Activated naive CD8-positive, alpha-beta T cell treated with anti-CD3 and anti-CD28 coated beads, Interleukin-2, amount 50 U/mL, for 24 hours (primary cell): ENCODE measurements around the gene XPNPEP2.

ENCODE experiments used
- ATAC-seq: fragments of 150-1000 bp; cut with Tn5 transposase; one replicate; pipeline ENCODE4 v1.10.0; 2021
- DNase-seq: peaks from one replicate; pipeline ENCODE4 v3.0.0; 2021
- H3K27ac Mint-ChIP-seq: one replicate; pipeline ENCODE4 v1.8.0; 2021; ENCODE audit warnings: mild to moderate bottlenecking, mixed read lengths
- H3K27me3 Mint-ChIP-seq: one replicate; pipeline ENCODE4 v1.8.0; 2021; ENCODE audit warnings: mixed read lengths
- H3K36me3 Mint-ChIP-seq: one replicate; pipeline ENCODE4 v1.8.0; 2021; ENCODE audit warnings: low read depth, mixed read lengths
- H3K4me1 Mint-ChIP-seq: one replicate; pipeline ENCODE4 v1.8.0; 2021; ENCODE audit warnings: mixed read lengths
- H3K4me3 Mint-ChIP-seq: one replicate; pipeline ENCODE4 v1.8.0; 2021; ENCODE audit warnings: mild to moderate bottlenecking, moderate library complexity, mixed read lengths
- H3K9me3 Mint-ChIP-seq: one replicate; pipeline ENCODE4 v1.8.0; 2021; ENCODE audit warnings: mixed read lengths

The XPNPEP2 gene

GRCh38 chrX:129802863-129803262 is 64.1 kb downstream of the XPNPEP2 start:
- Mint-ChIP-seq H3K9me3 (no peaks in the 10 kb centered on the region), H3K27me3 (no peaks in the 10 kb centered on the region), H3K36me3 (peaks cover 15% of the 10 kb centered on the region), H3K4me1 (peaks cover 29% of the 10 kb centered on the region), H3K4me3 (no peak overlapping the region), H3K27ac (no peak overlapping the region)
- no peak for ATAC-seq
- no peak for DNase-seq

GRCh38 chrX:129804806-129805205 is 66.0 kb downstream of the XPNPEP2 start:
- H3K4me1 Mint-ChIP-seq: peaks cover 26% of the 10 kb centered on the region
- DNase-seq: no peak
- H3K27me3 Mint-ChIP-seq: no peaks in the 10 kb centered on the region
- H3K36me3 Mint-ChIP-seq: peaks cover 15% of the 10 kb centered on the region
- no peak overlapping the region for H3K27ac Mint-ChIP-seq
- ATAC-seq: no peak
- no peaks in the 10 kb centered on the region for H3K9me3 Mint-ChIP-seq
- no peak overlapping the region for H3K4me3 Mint-ChIP-seq

GRCh38 chrX:129808158-129808828 is 69.5 kb downstream of the XPNPEP2 start:
- Mint-ChIP-seq H3K27me3 (no peaks in the 10 kb centered on the region), H3K27ac (peak overlapping the region; percentile 59), H3K36me3 (peaks cover 28% of the 10 kb centered on the region), H3K4me1 (peaks cover 23% of the 10 kb centered on the region), H3K4me3 (no peak overlapping the region), H3K9me3 (no peaks in the 10 kb centered on the region)
- DNase-seq (no peak), ATAC-seq (no peak)

- Mint-ChIP-seq H3K9me3 (no peaks in the 10 kb centered on the region), H3K27me3 (no peaks in the 10 kb centered on the region), H3K36me3 (peaks cover 30% of the 10 kb centered on the region), H3K4me1 (peaks cover 20% of the 10 kb centered on the region), H3K4me3 (peak overlapping the region; percentile 36), H3K27ac (peak overlapping the region; percentile 59)
- peak; percentile 93 for ATAC-seq
- no peak for DNase-seq
Observed at GRCh38 chrX:129808829-129809796, 70.3 kb downstream of the XPNPEP2 start.

DNA sequence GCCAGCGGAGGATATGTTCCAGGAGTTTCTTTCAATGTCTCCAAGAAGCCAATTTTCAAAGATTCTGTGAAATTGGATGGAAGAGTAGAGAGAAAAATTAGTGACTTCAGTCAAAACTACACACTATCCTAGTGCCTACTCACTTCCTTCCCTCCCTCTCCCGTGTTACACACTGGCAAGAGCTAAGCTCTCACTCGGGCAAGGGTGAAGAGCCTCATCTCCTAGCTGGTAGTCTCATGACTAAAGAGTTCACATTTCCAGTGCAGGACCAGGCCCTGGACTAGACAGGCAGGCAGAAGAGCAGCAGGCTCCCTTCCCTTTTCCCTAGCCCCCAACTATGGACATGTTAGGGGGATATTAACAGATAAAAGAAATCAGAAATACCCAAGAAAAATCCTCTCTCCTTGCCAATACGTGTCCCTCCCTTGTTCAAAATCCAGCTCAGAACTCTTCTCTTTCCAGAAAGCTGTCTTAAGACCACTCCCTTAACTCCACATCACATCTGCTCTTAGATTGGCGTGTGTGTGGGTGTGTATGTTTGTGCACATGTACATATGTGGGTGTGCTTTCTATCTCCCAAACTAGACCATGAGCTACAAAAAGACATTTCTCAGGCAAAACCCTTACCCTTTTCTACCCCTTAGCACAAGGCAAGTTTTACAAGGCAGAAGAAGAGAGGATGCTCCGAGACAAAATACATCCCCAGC is 75.0 kb downstream of the XPNPEP2 start:
- H3K4me1 Mint-ChIP-seq: peaks cover 11% of the 10 kb centered on the region
- no peak overlapping the region for H3K4me3 Mint-ChIP-seq
- H3K27ac Mint-ChIP-seq: no peak overlapping the region
- no peaks in the 10 kb centered on the region for H3K27me3 Mint-ChIP-seq
- DNase-seq (no peak), ATAC-seq (no peak)
- H3K9me3 Mint-ChIP-seq: no peaks in the 10 kb centered on the region
- H3K36me3 Mint-ChIP-seq: peaks cover 26% of the 10 kb centered on the region

DNA sequence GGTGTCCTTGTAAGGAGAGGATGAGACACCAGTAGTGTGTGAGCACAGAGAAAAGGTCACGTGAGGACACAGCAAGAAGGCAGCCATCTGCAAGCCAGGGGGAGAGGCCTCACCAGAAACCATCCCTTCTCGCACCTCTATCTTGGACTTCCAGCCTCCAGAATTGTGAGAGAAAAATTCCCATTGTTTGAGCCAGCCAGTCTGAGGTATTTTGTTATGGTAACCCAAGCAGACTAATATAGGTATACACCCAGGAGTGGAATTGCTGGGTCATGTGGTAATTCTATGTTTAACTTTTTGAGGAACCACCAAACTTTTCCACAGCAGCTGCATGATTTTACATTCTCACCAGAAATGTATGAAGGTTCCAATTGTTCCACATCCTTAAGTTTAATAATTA is 79.3 kb downstream of the XPNPEP2 start:
- H3K27me3 Mint-ChIP-seq: no peaks in the 10 kb centered on the region
- peaks cover 1% of the 10 kb centered on the region for H3K4me1 Mint-ChIP-seq
- ATAC-seq: no peak

More for the DNA sequence above, 79.3 kb downstream of the XPNPEP2 start:
- Mint-ChIP-seq H3K4me3 (no peak overlapping the region), H3K9me3 (no peaks in the 10 kb centered on the region), H3K36me3 (peaks cover 5% of the 10 kb centered on the region), H3K27ac (no peak overlapping the region)
- no peak for DNase-seq
